ENCODE measurements around the gene TRMT10C. TPM values are rescaled to one million over a fixed set of nuclear protein-coding genes. Genes with fewer than 3 reads are reported as not detected.
"Not testable (repeated sequence)": the region's sequence is repeated elsewhere in the genome, so short reads cannot be mapped to it uniquely, and the experiment has no call there.

TRMT10C gene
- polyA plus RNA-seq, 2 donors, result 10.4 to 19.8 TPM

DNA sequence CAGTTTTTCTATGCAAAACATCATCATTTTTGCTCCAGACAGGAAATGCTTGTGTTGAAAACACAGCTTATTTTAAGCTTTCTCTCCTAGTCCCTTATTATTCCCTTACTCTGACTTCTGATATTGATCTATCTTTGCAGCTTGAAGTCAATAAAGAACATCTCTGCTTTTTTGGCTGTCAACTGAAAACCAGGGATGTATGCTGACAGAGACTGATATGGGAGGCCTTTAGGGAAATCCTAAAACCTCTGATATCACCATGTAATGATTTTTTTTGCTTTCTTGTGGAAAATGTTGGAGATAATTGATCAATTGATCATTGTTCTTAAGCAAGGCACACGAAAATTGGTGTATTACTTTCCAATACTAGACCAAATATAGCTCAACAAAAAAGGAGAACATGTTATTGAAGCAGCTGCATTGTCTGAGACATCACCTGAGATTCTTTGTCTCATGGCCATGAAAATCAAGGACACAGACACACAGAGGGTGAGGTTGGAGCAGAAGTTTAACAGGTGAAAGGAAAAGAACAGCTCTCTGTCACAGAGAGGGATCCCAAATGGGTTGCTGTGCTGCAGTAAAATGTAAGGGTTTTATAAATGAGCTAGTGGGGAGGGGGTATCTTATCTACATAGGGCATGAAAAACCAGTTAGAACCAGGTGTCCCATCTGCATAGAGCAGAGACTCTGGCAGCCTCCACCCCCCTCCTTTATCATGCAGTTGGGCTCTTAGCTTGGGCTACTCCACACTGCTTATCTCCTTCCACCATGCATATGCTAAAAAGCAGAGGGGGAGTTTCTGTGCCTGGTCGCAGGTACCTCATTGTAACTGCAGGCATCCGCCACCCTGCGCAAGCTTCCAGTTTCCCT is 31.6 kb upstream of the TRMT10C start:
- no peaks in the 10 kb centered on the region for H3K4me1 ChIP-seq (ENCODE audit: control insufficient read depth in 2 of 2, insufficient read depth in 2 of 2, low read length in 1 of 2)
- no peaks in the 10 kb centered on the region for H3K9me3 ChIP-seq (ENCODE audit: control insufficient read depth in 2 of 2, insufficient read depth in 1 of 2, low read depth in 1 of 2, low read length in 1 of 2)
- H3K4me3 ChIP-seq (ENCODE audit: low read depth in 1 of 2, low read length in 2 of 2), result no peak overlapping the region
- H3K27ac ChIP-seq (ENCODE audit: low read depth in 2 of 2, low read length in 1 of 2), result no peak overlapping the region
- 77% methylated on average over 4 of the region's 4 CpGs for WGBS, 2 donors
- no peaks in the 10 kb centered on the region for H3K36me3 ChIP-seq (ENCODE audit: control insufficient read depth in 2 of 2, insufficient read depth in 2 of 2, low read length in 1 of 2)
- no peaks in the 10 kb centered on the region for H3K27me3 ChIP-seq (ENCODE audit: control insufficient read depth in 1 of 2, insufficient read depth in 2 of 2, low read length in 2 of 2)

GRCh38 chr3:101530686-101531047 is 31.0 kb upstream of the TRMT10C start:
- WGBS, 2 donors, result 67 to 78% methylated on average over 2 of the region's 2 CpGs
- H3K4me1 ChIP-seq (ENCODE audit: control insufficient read depth in 2 of 2, insufficient read depth in 2 of 2, low read length in 1 of 2), result no peaks in the 10 kb centered on the region
- H3K27ac ChIP-seq (ENCODE audit: low read depth in 2 of 2, low read length in 1 of 2), result no peak overlapping the region
- H3K9me3 ChIP-seq (ENCODE audit: control insufficient read depth in 2 of 2, insufficient read depth in 1 of 2, low read depth in 1 of 2, low read length in 1 of 2), result no peaks in the 10 kb centered on the region
- H3K36me3 ChIP-seq (ENCODE audit: control insufficient read depth in 2 of 2, insufficient read depth in 2 of 2, low read length in 1 of 2), result no peaks in the 10 kb centered on the region
- no peaks in the 10 kb centered on the region for H3K27me3 ChIP-seq (ENCODE audit: control insufficient read depth in 1 of 2, insufficient read depth in 2 of 2, low read length in 2 of 2)
- H3K4me3 ChIP-seq (ENCODE audit: low read depth in 1 of 2, low read length in 2 of 2), result no peak overlapping the region

- Histone ChIP-seq H3K9me3 (ENCODE audit: control insufficient read depth in 2 of 2, insufficient read depth in 1 of 2, low read depth in 1 of 2, low read length in 1 of 2) (no peaks in the 10 kb centered on the region), H3K4me1 (ENCODE audit: control insufficient read depth in 2 of 2, insufficient read depth in 2 of 2, low read length in 1 of 2) (no peaks in the 10 kb centered on the region), H3K4me3 (ENCODE audit: low read depth in 1 of 2, low read length in 2 of 2) (no peak overlapping the region), H3K36me3 (ENCODE audit: control insufficient read depth in 2 of 2, insufficient read depth in 2 of 2, low read length in 1 of 2) (no peaks in the 10 kb centered on the region), H3K27ac (ENCODE audit: low read depth in 2 of 2, low read length in 1 of 2) (no peak overlapping the region), H3K27me3 (ENCODE audit: control insufficient read depth in 1 of 2, insufficient read depth in 2 of 2, low read length in 2 of 2) (no peaks in the 10 kb centered on the region)
- 26 to 34% methylated on average over 2 of the region's 2 CpGs for WGBS, 2 donors
Observed at GRCh38 chr3:101531473-101532086, 30.1 kb upstream of the TRMT10C start.

- Histone ChIP-seq H3K27me3 (ENCODE audit: control insufficient read depth in 1 of 2, insufficient read depth in 2 of 2, low read length in 2 of 2) (no peaks in the 10 kb centered on the region), H3K27ac (ENCODE audit: low read depth in 2 of 2, low read length in 1 of 2) (no peak overlapping the region), H3K36me3 (ENCODE audit: control insufficient read depth in 2 of 2, insufficient read depth in 2 of 2, low read length in 1 of 2) (no peaks in the 10 kb centered on the region), H3K4me3 (ENCODE audit: low read depth in 1 of 2, low read length in 2 of 2) (no peak overlapping the region), H3K9me3 (ENCODE audit: control insufficient read depth in 2 of 2, insufficient read depth in 1 of 2, low read depth in 1 of 2, low read length in 1 of 2) (no peaks in the 10 kb centered on the region), H3K4me1 (ENCODE audit: control insufficient read depth in 2 of 2, insufficient read depth in 2 of 2, low read length in 1 of 2) (no peaks in the 10 kb centered on the region)
- WGBS, 2 donors, result 74 to 76% methylated on average over 9 of the region's 9 CpGs
Observed at GRCh38 chr3:101532783-101533602, 28.7 kb upstream of the TRMT10C start.

- Histone ChIP-seq H3K27me3 (ENCODE audit: control insufficient read depth in 1 of 2, insufficient read depth in 2 of 2, low read length in 2 of 2) (no peaks in the 10 kb centered on the region), H3K9me3 (ENCODE audit: control insufficient read depth in 2 of 2, insufficient read depth in 1 of 2, low read depth in 1 of 2, low read length in 1 of 2) (no peaks in the 10 kb centered on the region), H3K27ac (ENCODE audit: low read depth in 2 of 2, low read length in 1 of 2) (no peak overlapping the region), H3K36me3 (ENCODE audit: control insufficient read depth in 2 of 2, insufficient read depth in 2 of 2, low read length in 1 of 2) (no peaks in the 10 kb centered on the region), H3K4me1 (ENCODE audit: control insufficient read depth in 2 of 2, insufficient read depth in 2 of 2, low read length in 1 of 2) (no peaks in the 10 kb centered on the region), H3K4me3 (ENCODE audit: low read depth in 1 of 2, low read length in 2 of 2) (no peak overlapping the region)
- WGBS, 2 donors, result 59 to 60% methylated on average over 1 of the region's 1 CpG
Observed at GRCh38 chr3:101533603-101533968, 28.1 kb upstream of the TRMT10C start.

DNA sequence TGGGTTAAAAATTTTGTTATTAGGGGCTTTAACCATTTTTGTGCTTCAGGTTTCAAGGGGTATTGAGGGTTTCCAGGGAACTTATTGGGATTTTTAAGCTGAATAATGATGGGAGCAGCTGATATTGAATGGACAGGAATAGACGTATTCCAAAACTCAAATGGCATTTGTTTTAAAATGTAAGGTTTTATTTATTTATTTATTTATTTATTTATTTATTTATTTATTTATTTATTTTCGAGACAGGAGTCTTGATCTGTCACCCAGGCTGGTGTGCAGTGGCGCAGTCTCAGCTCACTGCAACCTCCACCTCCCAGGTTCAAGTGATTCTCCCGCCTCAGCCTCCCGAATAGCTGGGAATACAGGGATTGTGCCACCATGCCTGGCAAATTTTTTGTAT is 26.4 kb upstream of the TRMT10C start:
- no peaks in the 10 kb centered on the region for H3K36me3 ChIP-seq (ENCODE audit: control insufficient read depth in 2 of 2, insufficient read depth in 2 of 2, low read length in 1 of 2)
- H3K4me1 ChIP-seq (ENCODE audit: control insufficient read depth in 2 of 2, insufficient read depth in 2 of 2, low read length in 1 of 2), result no peaks in the 10 kb centered on the region
- no peaks in the 10 kb centered on the region for H3K27me3 ChIP-seq (ENCODE audit: control insufficient read depth in 1 of 2, insufficient read depth in 2 of 2, low read length in 2 of 2)
- no peaks in the 10 kb centered on the region for H3K9me3 ChIP-seq (ENCODE audit: control insufficient read depth in 2 of 2, insufficient read depth in 1 of 2, low read depth in 1 of 2, low read length in 1 of 2)
- H3K27ac ChIP-seq (ENCODE audit: low read depth in 2 of 2, low read length in 1 of 2), result no peak overlapping the region
- no peak overlapping the region for H3K4me3 ChIP-seq (ENCODE audit: low read depth in 1 of 2, low read length in 2 of 2)
- 74 to 79% methylated on average over 5 of the region's 5 CpGs for WGBS, 2 donors

GRCh38 chr3:101536266-101536665 is 25.4 kb upstream of the TRMT10C start:
- WGBS, 2 donors, result 98 to 100% methylated on average over 1 of the region's 1 CpG
- no peaks in the 10 kb centered on the region for H3K9me3 ChIP-seq (ENCODE audit: control insufficient read depth in 2 of 2, insufficient read depth in 1 of 2, low read depth in 1 of 2, low read length in 1 of 2)
- H3K36me3 ChIP-seq (ENCODE audit: control insufficient read depth in 2 of 2, insufficient read depth in 2 of 2, low read length in 1 of 2), result no peaks in the 10 kb centered on the region
- H3K27me3 ChIP-seq (ENCODE audit: control insufficient read depth in 1 of 2, insufficient read depth in 2 of 2, low read length in 2 of 2), result no peaks in the 10 kb centered on the region
- no peaks in the 10 kb centered on the region for H3K4me1 ChIP-seq (ENCODE audit: control insufficient read depth in 2 of 2, insufficient read depth in 2 of 2, low read length in 1 of 2)
- H3K27ac ChIP-seq (ENCODE audit: low read depth in 2 of 2, low read length in 1 of 2), result no peak overlapping the region
- H3K4me3 ChIP-seq (ENCODE audit: low read depth in 1 of 2, low read length in 2 of 2), result no peak overlapping the region

DNA sequence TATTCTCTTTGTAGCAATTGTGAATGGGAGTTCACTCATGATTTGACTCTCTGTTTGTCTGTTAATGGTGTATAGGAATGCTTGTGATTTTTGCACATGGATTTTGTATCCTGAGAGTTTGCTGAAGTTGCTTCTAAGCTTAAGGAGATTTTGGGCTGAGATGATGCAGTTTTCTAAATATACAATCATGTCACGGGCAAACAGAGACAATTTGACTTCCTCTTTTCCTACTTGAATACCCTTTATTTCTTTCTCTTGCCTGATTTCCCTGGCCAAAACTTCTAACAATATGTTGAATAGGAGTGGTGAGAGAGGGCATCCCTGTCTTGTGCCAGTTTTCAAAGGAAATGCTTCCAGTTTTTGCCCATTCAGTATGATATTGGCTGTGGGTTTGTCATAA is 24.7 kb upstream of the TRMT10C start:
- not testable (repeated sequence) for H3K9me3 ChIP-seq (ENCODE audit: control insufficient read depth in 2 of 2, insufficient read depth in 1 of 2, low read depth in 1 of 2, low read length in 1 of 2); H3K4me3 ChIP-seq (ENCODE audit: low read depth in 1 of 2, low read length in 2 of 2)
- 67 to 81% methylated on average over 1 of the region's 1 CpG for WGBS, 2 donors

DNA sequence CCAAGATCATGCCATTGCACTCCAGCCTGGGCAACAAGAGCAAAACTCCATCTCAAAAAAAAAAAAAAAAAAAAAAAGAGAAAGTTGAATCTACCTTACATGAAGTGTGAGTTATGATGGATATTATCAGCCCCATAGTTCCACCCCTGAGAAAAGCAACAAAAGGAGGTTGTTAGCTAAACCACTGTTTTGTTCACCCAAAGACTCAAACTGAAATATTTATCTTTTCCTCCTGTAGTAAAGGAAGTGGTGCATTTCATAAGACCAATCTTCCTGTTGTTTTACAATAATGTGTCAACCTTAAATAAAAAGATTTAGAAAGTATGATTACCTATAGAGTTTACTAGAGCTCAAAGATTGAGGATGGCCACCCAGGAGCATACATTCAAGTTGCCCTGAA is 18.7 kb upstream of the TRMT10C start:
- no peaks in the 10 kb centered on the region for H3K9me3 ChIP-seq (ENCODE audit: control insufficient read depth in 2 of 2, insufficient read depth in 1 of 2, low read depth in 1 of 2, low read length in 1 of 2)
- no peaks in the 10 kb centered on the region for H3K27me3 ChIP-seq (ENCODE audit: control insufficient read depth in 1 of 2, insufficient read depth in 2 of 2, low read length in 2 of 2)
- no peaks in the 10 kb centered on the region for H3K4me1 ChIP-seq (ENCODE audit: control insufficient read depth in 2 of 2, insufficient read depth in 2 of 2, low read length in 1 of 2)
- H3K27ac ChIP-seq (ENCODE audit: low read depth in 2 of 2, low read length in 1 of 2), result no peak overlapping the region
- H3K36me3 ChIP-seq (ENCODE audit: control insufficient read depth in 2 of 2, insufficient read depth in 2 of 2, low read length in 1 of 2), result no peaks in the 10 kb centered on the region
- H3K4me3 ChIP-seq (ENCODE audit: low read depth in 1 of 2, low read length in 2 of 2), result no peak overlapping the region

More for the DNA sequence above, 24.7 kb upstream of the TRMT10C start:
- not testable (repeated sequence) for H3K27ac ChIP-seq (ENCODE audit: low read depth in 2 of 2, low read length in 1 of 2); H3K36me3 ChIP-seq (ENCODE audit: control insufficient read depth in 2 of 2, insufficient read depth in 2 of 2, low read length in 1 of 2); H3K27me3 ChIP-seq (ENCODE audit: control insufficient read depth in 1 of 2, insufficient read depth in 2 of 2, low read length in 2 of 2); H3K4me1 ChIP-seq (ENCODE audit: control insufficient read depth in 2 of 2, insufficient read depth in 2 of 2, low read length in 1 of 2)
